Gastroesophageal sphincter (tissue), 4 donors: ENCODE results near the gene KMT2B. TPM values are rescaled to one million over a fixed set of nuclear protein-coding genes. Genes with fewer than 3 reads are reported as not detected.

Source experiments
- ATAC-seq: fragments of 150-250 bp; one replicate; pipeline ENCODE4 v1.9.1; 2016; ENCODE audit warnings: mild to moderate bottlenecking, moderate library complexity
- H3K27ac ChIP-seq, 4 donors: fragments of 200-600 bp; sonication (generic) in 3 of 4; 1 replicate in 3 of 4; 2 replicates in 1 of 4; pipeline ENCODE4 v1.5.1; 2016 to 2019
- H3K27me3 ChIP-seq: fragments of 200-600 bp; sonication (generic); one replicate; pipeline ENCODE4 v1.5.1; 2019
- H3K36me3 ChIP-seq, 2 donors: fragments of 200-600 bp; sonication (generic); one replicate each; pipeline ENCODE4 v1.5.1; 2019; ENCODE audit warnings: control low read depth in 1 of 2
- H3K4me1 ChIP-seq, 3 donors: fragments of 200-600 bp; sonication (generic); 1 replicate in 2 of 3; 2 replicates in 1 of 3; pipeline ENCODE4 v1.5.1; 2016 to 2019; ENCODE audit warnings: control low read depth in 2 of 3
- H3K4me3 ChIP-seq, 2 donors: fragments of 200-600 bp; sonication (generic); one replicate each; pipeline ENCODE4 v1.5.1; 2019; ENCODE audit warnings: mild to moderate bottlenecking in 1 of 2, moderate library complexity in 1 of 2
- H3K9me3 ChIP-seq, 3 donors: fragments of 200-600 bp; sonication (generic); one replicate each; pipeline ENCODE4 v1.5.1; 2017 to 2019; ENCODE audit warnings: control low read depth in 2 of 3
- EP300 ChIP-seq: sonication (generic); formaldehyde crosslinking; IDR thresholded peaks from one replicate; pipeline ENCODE4 v1.6.1; 2017; ENCODE audit warnings: antibody characterized with exemption, mild to moderate bottlenecking
- POLR2A ChIP-seq, 2 donors: fragments of 450-650 bp; IDR thresholded peaks; one replicate each; pipeline ENCODE4 v1.6.1; 2017; ENCODE audit warnings: antibody characterized with exemption in 2 of 2, mild to moderate bottlenecking in 2 of 2, moderate library complexity in 1 of 2
- POLR2AphosphoS5 ChIP-seq: sonication (generic); formaldehyde crosslinking; IDR thresholded peaks from one replicate; pipeline ENCODE4 v1.6.1; 2017; ENCODE audit warnings: antibody characterized with exemption
- WGBS, 2 donors: methylation state at CpG; one replicate each; pipeline ENCODE4 v1.1.5; 2018; ENCODE audit warnings: low coverage in 1 of 2; 5-methylcytosine and 5-hydroxymethylcytosine counted together
- total RNA-seq, 4 donors: library from RNA; depleted of rRNA; stranded (reverse); fragments of >200 nt; gene quantifications; one replicate each; pipeline ENCODE4 v1.1.0, GENCODE V29; 2016
- TF ChIP-seq, protein P1 (sequence below), 4 experiments: fragments of 200-600 bp in 2 of 4; fragments of 450-650 bp in 2 of 4; sonication (generic) in 1 of 4; IDR thresholded peaks; one replicate each; pipeline ENCODE4 v1.5.1; 2017 to 2019; ENCODE audit warnings: antibody characterized with exemption in 4 of 4, mild to moderate bottlenecking in 2 of 4, moderate library complexity in 2 of 4

Gene KMT2B
- total RNA-seq, 4 donors from 2014 or later: 7.7 to 27.0 (median 17.5) TPM

DNA sequence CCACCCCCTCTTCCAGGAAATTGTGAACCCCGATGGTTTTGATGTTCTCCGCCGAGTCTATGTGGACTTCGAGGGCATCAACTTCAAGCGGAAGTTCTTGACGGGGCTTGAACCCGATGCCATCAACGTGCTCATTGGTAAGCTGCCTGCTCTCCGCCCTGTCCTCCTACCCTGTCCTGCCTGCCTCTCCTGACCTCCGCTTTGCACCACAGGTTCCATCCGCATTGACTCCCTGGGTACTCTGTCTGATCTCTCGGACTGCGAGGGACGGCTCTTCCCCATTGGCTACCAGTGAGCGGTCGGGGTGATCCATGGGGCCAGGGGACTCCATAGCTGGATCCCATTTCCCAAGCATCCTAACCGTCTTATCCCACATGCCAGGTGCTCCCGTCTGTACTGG, 12.5 kb downstream of the KMT2B start:
- H3K27me3 ChIP-seq: no peaks in the 10 kb centered on the region
- H3K36me3 ChIP-seq: peaks cover 0 to 100% of the 10 kb centered on the region in 2 donors
- ATAC-seq: no peak
- no peak for TF ChIP-seq POLR2AphosphoS5
- TF ChIP-seq, protein P1, sequence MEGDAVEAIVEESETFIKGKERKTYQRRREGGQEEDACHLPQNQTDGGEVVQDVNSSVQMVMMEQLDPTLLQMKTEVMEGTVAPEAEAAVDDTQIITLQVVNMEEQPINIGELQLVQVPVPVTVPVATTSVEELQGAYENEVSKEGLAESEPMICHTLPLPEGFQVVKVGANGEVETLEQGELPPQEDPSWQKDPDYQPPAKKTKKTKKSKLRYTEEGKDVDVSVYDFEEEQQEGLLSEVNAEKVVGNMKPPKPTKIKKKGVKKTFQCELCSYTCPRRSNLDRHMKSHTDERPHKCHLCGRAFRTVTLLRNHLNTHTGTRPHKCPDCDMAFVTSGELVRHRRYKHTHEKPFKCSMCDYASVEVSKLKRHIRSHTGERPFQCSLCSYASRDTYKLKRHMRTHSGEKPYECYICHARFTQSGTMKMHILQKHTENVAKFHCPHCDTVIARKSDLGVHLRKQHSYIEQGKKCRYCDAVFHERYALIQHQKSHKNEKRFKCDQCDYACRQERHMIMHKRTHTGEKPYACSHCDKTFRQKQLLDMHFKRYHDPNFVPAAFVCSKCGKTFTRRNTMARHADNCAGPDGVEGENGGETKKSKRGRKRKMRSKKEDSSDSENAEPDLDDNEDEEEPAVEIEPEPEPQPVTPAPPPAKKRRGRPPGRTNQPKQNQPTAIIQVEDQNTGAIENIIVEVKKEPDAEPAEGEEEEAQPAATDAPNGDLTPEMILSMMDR (IDR thresholded peaks at IDR 0.05): no peak
- TF ChIP-seq POLR2A (IDR thresholded peaks at IDR 0.05): no peak
- no peak for TF ChIP-seq EP300
- WGBS, 2 donors: 75 to 92% methylated on average over 4 to 10 of the region's 18 CpGs
- no peak overlapping the region for H3K27ac ChIP-seq
- no peaks in the 10 kb centered on the region for H3K4me1 ChIP-seq
- H3K9me3 ChIP-seq: no peaks in the 10 kb centered on the region
- H3K4me3 ChIP-seq: no peak overlapping the region

DNA sequence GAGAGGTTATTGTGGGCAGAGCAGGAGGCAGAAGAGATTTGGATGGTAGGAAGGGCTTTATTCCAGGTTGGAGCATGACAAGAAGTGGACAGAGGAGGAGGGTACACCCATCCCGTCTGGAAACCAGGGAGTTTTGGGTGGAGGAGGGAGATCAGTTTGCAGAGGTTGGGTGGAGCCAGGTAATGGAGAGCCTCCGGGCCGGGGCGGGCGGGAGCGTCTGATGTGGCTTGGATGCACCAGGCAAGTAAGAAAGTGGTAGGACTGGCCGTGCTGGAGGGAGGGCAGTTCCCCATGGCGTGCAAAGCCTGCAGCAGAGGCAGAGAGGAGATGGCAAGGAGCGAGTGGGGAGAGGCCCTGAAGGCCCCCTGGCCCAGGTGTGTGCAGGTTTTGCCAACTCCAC, 13.6 kb downstream of the KMT2B start:
- Histone ChIP-seq H3K4me3 (no peak overlapping the region), H3K27me3 (no peaks in the 10 kb centered on the region), H3K36me3 (peaks cover 0 to 100% of the 10 kb centered on the region in 2 donors), H3K4me1 (no peaks in the 10 kb centered on the region), H3K9me3 (no peaks in the 10 kb centered on the region), H3K27ac (no peak overlapping the region)
- TF ChIP-seq, protein P1 (IDR thresholded peaks at IDR 0.05): no peak
- TF ChIP-seq EP300: no peak
- no peak for TF ChIP-seq POLR2AphosphoS5
- no peak for TF ChIP-seq POLR2A (IDR thresholded peaks at IDR 0.05)
- ATAC-seq: no peak
- 79 to 83% methylated on average over 1 to 2 of the region's 9 CpGs for WGBS, 2 donors

DNA sequence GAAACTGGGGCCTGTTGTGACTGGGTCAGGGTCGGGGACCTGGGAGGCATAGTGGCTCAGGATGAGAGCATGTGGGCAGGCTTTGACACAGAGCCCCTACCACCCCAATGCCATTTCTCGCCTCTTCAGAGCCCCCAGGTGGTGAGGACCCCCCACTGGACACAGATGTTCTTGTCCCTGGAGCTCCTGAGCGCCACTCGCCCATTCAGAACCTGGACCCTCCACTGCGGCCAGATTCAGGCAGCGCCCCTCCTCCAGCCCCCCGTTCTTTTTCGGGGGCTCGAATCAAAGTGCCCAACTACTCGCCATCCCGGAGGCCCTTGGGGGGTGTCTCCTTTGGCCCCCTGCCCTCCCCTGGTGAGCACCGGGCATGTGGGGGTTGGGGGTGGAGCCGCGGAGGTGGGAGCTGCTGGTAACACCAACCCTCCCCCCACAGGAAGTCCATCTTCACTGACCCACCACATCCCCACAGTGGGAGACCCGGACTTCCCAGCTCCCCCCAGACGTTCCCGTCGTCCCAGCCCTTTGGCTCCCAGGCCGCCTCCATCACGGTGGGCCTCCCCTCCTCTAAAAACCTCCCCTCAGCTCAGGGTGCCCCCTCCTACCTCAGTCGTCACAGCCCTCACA, 14.1 kb downstream of the KMT2B start:
- WGBS, 2 donors: 73 to 77% methylated on average over 5 to 12 of the region's 21 CpGs
- peaks cover 0 to 100% of the 10 kb centered on the region in 2 donors for H3K36me3 ChIP-seq
- no peak overlapping the region for H3K4me3 ChIP-seq
- no peak for ATAC-seq
- H3K4me1 ChIP-seq: no peaks in the 10 kb centered on the region
- no peak overlapping the region for H3K27ac ChIP-seq
- H3K9me3 ChIP-seq: no peaks in the 10 kb centered on the region
- no peaks in the 10 kb centered on the region for H3K27me3 ChIP-seq
- TF ChIP-seq POLR2A (IDR thresholded peaks at IDR 0.05) (no peak), POLR2AphosphoS5 (no peak), EP300 (no peak)
- TF ChIP-seq, protein P1 (IDR thresholded peaks at IDR 0.05): no peak

DNA sequence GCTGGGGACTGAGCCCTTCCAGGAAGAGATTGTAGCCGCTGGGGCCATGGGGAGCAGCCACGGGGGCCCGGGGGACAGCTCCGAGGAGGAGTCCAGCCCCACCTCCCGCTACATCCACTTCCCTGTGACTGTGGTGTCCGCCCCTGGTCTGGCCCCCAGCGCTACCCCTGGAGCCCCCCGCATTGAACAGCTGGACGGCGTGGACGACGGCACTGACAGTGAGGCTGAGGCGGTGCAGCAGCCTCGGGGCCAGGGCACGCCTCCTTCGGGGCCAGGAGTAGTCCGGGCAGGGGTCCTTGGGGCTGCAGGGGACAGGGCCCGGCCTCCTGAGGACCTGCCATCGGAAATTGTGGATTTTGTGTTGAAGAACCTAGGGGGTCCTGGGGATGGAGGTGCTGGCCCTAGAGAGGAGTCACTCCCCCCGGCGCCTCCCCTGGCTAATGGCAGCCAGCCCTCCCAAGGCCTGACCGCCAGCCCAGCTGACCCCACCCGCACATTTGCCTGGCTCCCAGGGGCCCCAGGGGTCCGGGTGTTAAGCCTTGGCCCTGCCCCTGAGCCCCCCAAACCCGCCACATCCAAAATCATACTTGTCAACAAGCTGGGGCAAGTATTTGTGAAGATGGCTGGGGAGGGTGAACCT, 14.9 kb downstream of the KMT2B start:
- no peaks in the 10 kb centered on the region for H3K9me3 ChIP-seq
- H3K27ac ChIP-seq: no peak overlapping the region
- TF ChIP-seq POLR2A (IDR thresholded peaks at IDR 0.05) (no peak), EP300 (no peak), POLR2AphosphoS5 (no peak)
- TF ChIP-seq, protein P1 (IDR thresholded peaks at IDR 0.05): no peak
- peaks cover 0 to 100% of the 10 kb centered on the region in 2 donors for H3K36me3 ChIP-seq
- WGBS, 2 donors: no CpG with 5 or more reads among the region's 25 CpGs
- H3K27me3 ChIP-seq: no peaks in the 10 kb centered on the region
- H3K4me3 ChIP-seq: no peak overlapping the region
- no peak for ATAC-seq
- no peaks in the 10 kb centered on the region for H3K4me1 ChIP-seq
